Activated naive CD8-positive, alpha-beta T cell treated with anti-CD3 and anti-CD28 coated beads for 36 hours (primary cell): Measurements from ENCODE around the gene NMNAT2. TPM values are rescaled to one million over a fixed set of nuclear protein-coding genes. Genes with fewer than 3 reads are reported as not detected.
"Not testable (repeated sequence)": the region's sequence is repeated elsewhere in the genome, so short reads cannot be mapped to it uniquely, and the experiment has no call there.

Source experiments
- DNase-seq: peaks from one replicate; pipeline ENCODE4 v3.0.0; 2021
- H3K27ac Mint-ChIP-seq: one replicate; pipeline ENCODE4 v1.8.0; 2022; ENCODE audit warnings: mild to moderate bottlenecking, moderate library complexity, mixed read lengths
- H3K27me3 Mint-ChIP-seq: one replicate; pipeline ENCODE4 v1.8.0; 2022; ENCODE audit warnings: mild to moderate bottlenecking, mixed read lengths
- H3K36me3 Mint-ChIP-seq: one replicate; pipeline ENCODE4 v1.8.0; 2021; ENCODE audit warnings: mild to moderate bottlenecking, mixed read lengths
- H3K4me1 Mint-ChIP-seq: one replicate; pipeline ENCODE4 v1.8.0; 2021; ENCODE audit warnings: mixed read lengths
- H3K4me3 Mint-ChIP-seq: one replicate; pipeline ENCODE4 v1.8.0; 2022; ENCODE audit warnings: mild to moderate bottlenecking, moderate library complexity, mixed read lengths
- H3K9me3 Mint-ChIP-seq: one replicate; pipeline ENCODE4 v1.8.0; 2022; ENCODE audit warnings: mixed read lengths
- total RNA-seq, 2 experiments: library from RNA; stranded (reverse); gene quantifications; one replicate each; pipeline ENCODE4 v1.2.3, GENCODE V29; 2021

NMNAT2 gene
- total RNA-seq, 2 experiments from 2014 or later, result not detected

DNA sequence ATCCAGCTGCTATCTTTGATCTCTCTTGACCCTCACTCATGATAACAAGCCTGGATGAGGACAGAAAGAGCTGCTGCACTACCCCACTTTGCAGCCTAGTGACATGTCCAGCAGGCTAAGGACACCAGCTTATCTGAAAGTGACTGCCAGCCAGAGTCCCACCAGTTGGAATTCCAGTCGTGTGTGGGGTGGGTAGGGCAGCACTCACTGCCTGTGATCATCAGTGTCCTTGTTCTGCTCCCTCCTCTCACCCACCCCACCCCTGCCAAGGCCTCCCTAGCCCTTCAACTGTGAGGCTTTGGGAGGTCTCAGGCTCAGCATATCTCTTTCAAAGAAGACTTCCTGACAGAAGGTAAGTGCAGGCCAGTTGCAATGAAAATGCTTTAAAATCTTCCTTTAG lies 15.5 kb upstream of the NMNAT2 start:
- Mint-ChIP-seq H3K4me1 (no peaks in the 10 kb centered on the region), H3K4me3 (no peak overlapping the region), H3K27ac (no peak overlapping the region), H3K27me3 (peaks cover 32% of the 10 kb centered on the region), H3K9me3 (no peaks in the 10 kb centered on the region), H3K36me3 (no peaks in the 10 kb centered on the region)
- no peak for DNase-seq

DNA sequence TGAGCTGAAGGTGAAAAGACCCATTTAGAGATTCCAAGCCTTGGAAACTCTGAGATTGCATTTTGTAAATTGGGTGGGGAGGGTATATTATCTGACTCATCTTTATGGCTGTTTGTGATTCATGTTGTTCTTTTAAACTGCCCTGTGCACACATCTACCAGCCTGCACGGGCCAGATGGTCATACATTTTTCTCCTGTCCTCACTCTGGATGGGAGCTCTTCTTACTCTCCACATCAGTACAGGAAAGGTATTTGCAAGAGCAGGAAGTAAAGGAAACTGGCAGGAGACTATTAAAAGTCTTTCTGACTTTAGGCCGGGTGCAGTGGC lies 14.3 kb upstream of the NMNAT2 start:
- H3K36me3 Mint-ChIP-seq, result no peaks in the 10 kb centered on the region
- DNase-seq, result no peak
- H3K4me3 Mint-ChIP-seq, result no peak overlapping the region
- no peaks in the 10 kb centered on the region for H3K9me3 Mint-ChIP-seq
- no peaks in the 10 kb centered on the region for H3K4me1 Mint-ChIP-seq
- no peak overlapping the region for H3K27ac Mint-ChIP-seq
- H3K27me3 Mint-ChIP-seq, result peaks cover 27% of the 10 kb centered on the region

- DNase-seq, result no peak
- no peaks in the 10 kb centered on the region for H3K4me1 Mint-ChIP-seq
- H3K9me3 Mint-ChIP-seq, result no peaks in the 10 kb centered on the region
- no peaks in the 10 kb centered on the region for H3K36me3 Mint-ChIP-seq
- no peak overlapping the region for H3K4me3 Mint-ChIP-seq
- H3K27ac Mint-ChIP-seq, result no peak overlapping the region
- peaks cover 27% of the 10 kb centered on the region for H3K27me3 Mint-ChIP-seq
Measured at GRCh38 chr1:183431840-183432547, 13.8 kb upstream of the NMNAT2 start.

- H3K27me3 Mint-ChIP-seq, result peaks cover 42% of the 10 kb centered on the region
- H3K36me3 Mint-ChIP-seq, H3K9me3 Mint-ChIP-seq, H3K4me1 Mint-ChIP-seq, H3K4me3 Mint-ChIP-seq, DNase-seq, H3K27ac Mint-ChIP-seq: not testable (repeated sequence)
Measured at GRCh38 chr1:183427591-183427990, 9.4 kb upstream of the NMNAT2 start.

DNA sequence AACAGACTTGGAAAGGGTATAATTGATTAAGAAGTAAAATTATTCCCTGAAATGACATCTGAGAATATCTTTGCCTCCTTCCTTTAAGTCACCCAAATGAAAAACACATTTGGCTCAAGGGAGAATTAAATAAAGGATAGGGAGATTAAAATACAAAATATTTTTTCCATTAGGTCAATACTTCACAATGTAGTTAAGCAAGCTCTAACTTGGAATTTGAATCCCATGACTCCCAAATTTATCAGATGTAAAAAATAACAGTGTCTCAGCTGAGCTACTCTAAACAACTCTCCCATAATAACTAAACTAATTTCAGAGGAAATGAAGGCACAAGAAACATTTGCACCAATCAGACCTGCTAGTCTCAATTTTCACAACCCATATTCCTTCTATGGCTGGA lies 6.5 kb upstream of the NMNAT2 start:
- Mint-ChIP-seq H3K4me1 (no peaks in the 10 kb centered on the region), H3K36me3 (no peaks in the 10 kb centered on the region), H3K27me3 (peaks cover 50% of the 10 kb centered on the region), H3K27ac (no peak overlapping the region), H3K9me3 (no peaks in the 10 kb centered on the region), H3K4me3 (no peak overlapping the region)
- no peak for DNase-seq

- Mint-ChIP-seq H3K9me3 (no peaks in the 10 kb centered on the region), H3K36me3 (no peaks in the 10 kb centered on the region), H3K4me3 (no peak overlapping the region), H3K27me3 (peaks cover 56% of the 10 kb centered on the region), H3K27ac (no peak overlapping the region), H3K4me1 (peaks cover under 1% of the 10 kb centered on the region)
- DNase-seq, result no peak
Measured at GRCh38 chr1:183423541-183423940, 5.4 kb upstream of the NMNAT2 start.

GRCh38 chr1:183419399-183419798 lies 1.2 kb upstream of the NMNAT2 start:
- peaks cover 2% of the 10 kb centered on the region for H3K36me3 Mint-ChIP-seq
- no peak for DNase-seq
- peaks cover 80% of the 10 kb centered on the region for H3K27me3 Mint-ChIP-seq
- H3K9me3 Mint-ChIP-seq, result no peaks in the 10 kb centered on the region
- no peak overlapping the region for H3K4me3 Mint-ChIP-seq
- H3K27ac Mint-ChIP-seq, result no peak overlapping the region
- H3K4me1 Mint-ChIP-seq, result peaks cover 23% of the 10 kb centered on the region

DNA sequence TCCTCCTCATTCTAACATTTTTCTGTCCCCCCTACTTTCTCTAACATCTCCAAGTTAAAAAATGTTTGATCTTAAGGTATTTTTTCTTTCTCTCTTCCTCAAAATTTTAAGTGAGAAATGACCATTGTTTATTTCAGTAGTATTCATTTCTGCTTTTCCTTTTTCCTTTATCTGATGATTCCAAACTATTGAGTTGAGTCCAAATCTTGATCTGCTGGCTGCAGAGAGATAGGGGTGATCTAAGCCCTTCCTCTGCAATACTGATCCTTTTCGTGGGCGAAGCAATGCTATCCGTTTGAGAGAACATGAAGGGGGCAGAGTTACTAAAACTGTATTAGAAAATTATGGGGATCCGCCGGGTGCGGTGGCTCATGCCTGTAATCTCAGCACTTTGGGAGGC lies 516 bp upstream of the NMNAT2 start:
- Mint-ChIP-seq H3K36me3 (peaks cover 2% of the 10 kb centered on the region), H3K4me3 (no peak overlapping the region)

GRCh38 chr1:183416850-183417771 lies 1.1 kb downstream of the NMNAT2 start:
- H3K27me3 Mint-ChIP-seq, result peaks cover 74% of the 10 kb centered on the region
- H3K4me3 Mint-ChIP-seq, result peak overlapping the region; percentile 60
- H3K9me3 Mint-ChIP-seq, result no peaks in the 10 kb centered on the region
- H3K27ac Mint-ChIP-seq, result no peak overlapping the region
- peaks cover 2% of the 10 kb centered on the region for H3K36me3 Mint-ChIP-seq
- peaks cover 23% of the 10 kb centered on the region for H3K4me1 Mint-ChIP-seq
- DNase-seq, result peak; percentile 58

More for the DNA sequence above, 516 bp upstream of the NMNAT2 start:
- no peaks in the 10 kb centered on the region for H3K9me3 Mint-ChIP-seq
- DNase-seq, result no peak
- no peak overlapping the region for H3K27ac Mint-ChIP-seq
- peaks cover 85% of the 10 kb centered on the region for H3K27me3 Mint-ChIP-seq
- H3K4me1 Mint-ChIP-seq, result peaks cover 23% of the 10 kb centered on the region

- Mint-ChIP-seq H3K4me3 (no peak overlapping the region), H3K36me3 (peaks cover 2% of the 10 kb centered on the region), H3K27me3 (peaks cover 53% of the 10 kb centered on the region), H3K27ac (no peak overlapping the region), H3K9me3 (peaks cover 1% of the 10 kb centered on the region), H3K4me1 (peaks cover 23% of the 10 kb centered on the region)
- no peak for DNase-seq
Measured at GRCh38 chr1:183414365-183414764, 3.8 kb downstream of the NMNAT2 start.

DNA sequence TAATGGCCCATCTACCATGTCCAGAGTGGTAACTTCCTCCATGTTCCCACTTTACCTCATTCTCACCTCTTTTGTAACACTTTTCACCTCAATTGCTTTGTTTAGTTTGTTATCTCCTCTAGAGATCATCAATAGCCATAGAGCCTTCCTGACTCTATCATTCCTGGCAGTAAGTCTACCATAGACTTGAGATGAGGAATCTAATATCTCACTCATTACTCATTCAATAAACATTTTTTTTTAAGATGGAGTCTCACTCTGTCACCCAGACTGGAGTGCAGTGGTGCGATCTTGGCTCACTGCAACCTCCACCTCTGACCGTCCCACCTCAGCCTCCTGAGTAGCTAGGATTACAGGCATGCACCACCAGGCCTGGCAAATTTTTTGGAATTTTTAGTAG lies 7.1 kb downstream of the NMNAT2 start:
- no peaks in the 10 kb centered on the region for H3K36me3 Mint-ChIP-seq
- H3K4me1 Mint-ChIP-seq, result no peaks in the 10 kb centered on the region
- H3K27me3 Mint-ChIP-seq, result peaks cover 31% of the 10 kb centered on the region
- DNase-seq, result no peak
- peaks cover 1% of the 10 kb centered on the region for H3K9me3 Mint-ChIP-seq
- H3K27ac Mint-ChIP-seq, result no peak overlapping the region
- H3K4me3 Mint-ChIP-seq, result no peak overlapping the region

- no peak for DNase-seq
- Mint-ChIP-seq H3K27ac (no peak overlapping the region), H3K4me1 (no peaks in the 10 kb centered on the region), H3K4me3 (no peak overlapping the region), H3K27me3 (peaks cover 27% of the 10 kb centered on the region), H3K36me3 (no peaks in the 10 kb centered on the region), H3K9me3 (peaks cover 1% of the 10 kb centered on the region)
Measured at GRCh38 chr1:183407961-183408360, 10.2 kb downstream of the NMNAT2 start.

DNA sequence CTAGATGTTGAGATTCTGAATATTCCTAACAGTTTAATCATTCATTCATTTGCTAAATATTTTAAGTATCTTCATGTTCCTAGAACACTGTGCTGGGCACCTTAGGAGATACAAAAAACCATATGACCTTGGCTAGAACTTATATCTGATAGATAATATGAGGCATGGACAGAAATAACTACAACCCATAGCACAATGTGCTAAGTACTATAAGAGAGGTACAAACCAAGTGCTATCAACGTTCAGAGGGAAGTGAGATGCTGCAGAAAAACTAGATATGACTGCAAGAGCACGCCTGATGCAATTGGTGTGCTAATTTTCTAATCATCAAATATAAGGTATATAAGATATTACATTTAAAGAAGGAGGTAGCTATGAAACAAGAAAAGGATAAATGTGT lies 10.7 kb downstream of the NMNAT2 start:
- Mint-ChIP-seq H3K9me3 (peaks cover 1% of the 10 kb centered on the region), H3K27ac (no peak overlapping the region), H3K36me3 (no peaks in the 10 kb centered on the region), H3K27me3 (peaks cover 29% of the 10 kb centered on the region), H3K4me3 (no peak overlapping the region), H3K4me1 (no peaks in the 10 kb centered on the region)
- DNase-seq, result no peak

DNA sequence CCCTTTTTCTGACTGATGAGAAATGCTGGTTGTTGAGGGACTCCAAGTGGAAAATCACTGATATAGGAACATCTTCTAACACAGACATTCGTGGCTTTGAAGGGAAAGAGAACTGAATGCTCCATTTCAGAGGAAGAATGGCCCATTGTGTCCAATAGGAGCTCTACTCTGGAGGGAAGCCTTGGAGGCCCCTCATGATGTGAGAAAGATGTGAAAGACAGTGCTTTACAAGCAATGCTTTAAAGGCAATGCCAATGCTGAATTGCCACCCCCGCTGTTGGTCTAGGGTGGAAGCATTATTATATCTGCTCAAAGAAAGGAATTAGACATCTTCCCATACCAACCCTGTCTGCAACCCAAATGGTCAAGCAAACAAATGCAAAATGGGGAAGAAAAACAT lies 13.7 kb downstream of the NMNAT2 start:
- H3K9me3 Mint-ChIP-seq, result no peaks in the 10 kb centered on the region
- peaks cover 34% of the 10 kb centered on the region for H3K27me3 Mint-ChIP-seq

GRCh38 chr1:183403498-183403897 lies 14.7 kb downstream of the NMNAT2 start:
- H3K27me3 Mint-ChIP-seq, result peaks cover 42% of the 10 kb centered on the region
- H3K27ac Mint-ChIP-seq, result no peak overlapping the region
- no peak overlapping the region for H3K4me3 Mint-ChIP-seq
- no peaks in the 10 kb centered on the region for H3K36me3 Mint-ChIP-seq
- no peaks in the 10 kb centered on the region for H3K9me3 Mint-ChIP-seq
- DNase-seq, result no peak
- H3K4me1 Mint-ChIP-seq, result no peaks in the 10 kb centered on the region

More for the DNA sequence above, 13.7 kb downstream of the NMNAT2 start:
- Mint-ChIP-seq H3K4me1 (no peaks in the 10 kb centered on the region), H3K27ac (no peak overlapping the region), H3K36me3 (no peaks in the 10 kb centered on the region), H3K4me3 (no peak overlapping the region)
- DNase-seq, result no peak

- not testable (repeated sequence) for H3K9me3 Mint-ChIP-seq, H3K27ac Mint-ChIP-seq, H3K36me3 Mint-ChIP-seq, H3K4me1 Mint-ChIP-seq, H3K4me3 Mint-ChIP-seq, DNase-seq
- H3K27me3 Mint-ChIP-seq, result peaks cover 49% of the 10 kb centered on the region
Measured at GRCh38 chr1:183401565-183401964, 16.6 kb downstream of the NMNAT2 start.
